ENCODE measurements around the gene PPP1R13B.
"Not testable (repeated sequence)": the region's sequence is repeated elsewhere in the genome, so short reads cannot be mapped to it uniquely, and the experiment has no call there.

PPP1R13B gene

DNA sequence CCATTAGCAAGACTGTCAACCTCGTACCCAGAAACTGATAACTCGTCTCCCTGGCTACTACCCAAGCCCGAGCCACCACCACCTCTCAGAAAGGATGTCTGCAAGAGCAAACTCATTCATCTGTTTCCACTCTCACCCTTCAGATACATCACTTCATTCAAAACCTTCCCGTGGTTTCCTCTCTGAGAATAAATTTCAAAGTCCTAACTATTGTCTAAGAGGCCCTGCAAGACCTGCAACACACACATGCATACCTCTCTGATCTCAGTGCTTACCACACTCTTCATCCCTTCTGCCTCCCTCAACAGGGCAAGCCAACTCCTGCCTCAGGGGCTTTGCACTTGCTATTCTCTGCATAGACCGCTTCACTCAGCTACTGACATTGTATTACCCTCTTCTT, 40.6 kb downstream of the PPP1R13B start:
- DNase-seq (ENCODE audit: low read depth), result no peak
- no peak for TF ChIP-seq CTCF (IDR thresholded peaks at IDR 0.05; ENCODE audit: control insufficient read depth, extremely low read depth, insufficient read depth)
- H3K4me3 ChIP-seq (ENCODE audit: low read depth, low read length), result no peak overlapping the region

GRCh38 chr14:103805708-103806107, 41.7 kb downstream of the PPP1R13B start:
- DNase-seq (ENCODE audit: low read depth), result no peak
- no peak for TF ChIP-seq CTCF (IDR thresholded peaks at IDR 0.05; ENCODE audit: control insufficient read depth, extremely low read depth, insufficient read depth)
- H3K4me3 ChIP-seq (ENCODE audit: low read depth, low read length), result no peak overlapping the region

DNA sequence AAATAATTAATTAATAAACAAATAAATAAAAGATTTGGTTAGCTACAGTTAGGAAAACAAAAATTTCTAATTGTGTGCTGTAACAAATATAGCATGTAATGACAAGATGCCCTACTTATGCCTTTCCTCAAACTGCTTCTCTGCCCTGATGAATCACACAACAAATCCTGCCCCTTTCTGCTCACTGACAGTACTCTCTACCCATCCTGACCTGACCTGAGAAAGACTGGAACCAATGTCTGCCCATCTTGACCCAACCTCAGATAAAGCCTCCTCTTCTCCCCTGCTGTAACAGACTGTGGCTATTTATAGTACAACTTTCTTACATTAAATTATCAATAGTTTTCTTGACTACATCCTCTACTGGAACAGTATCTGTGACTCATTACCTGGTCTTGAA, 43.7 kb downstream of the PPP1R13B start:
- no peak overlapping the region for H3K4me3 ChIP-seq (ENCODE audit: low read depth, low read length)
- TF ChIP-seq CTCF (IDR thresholded peaks at IDR 0.05; ENCODE audit: control insufficient read depth, extremely low read depth, insufficient read depth), result no peak
- DNase-seq (ENCODE audit: low read depth), result no peak

GRCh38 chr14:103802356-103802755, 45.0 kb downstream of the PPP1R13B start:
- DNase-seq (ENCODE audit: low read depth), result no peak
- TF ChIP-seq CTCF (IDR thresholded peaks at IDR 0.05; ENCODE audit: control insufficient read depth, extremely low read depth, insufficient read depth), result no peak
- no peak overlapping the region for H3K4me3 ChIP-seq (ENCODE audit: low read depth, low read length)

GRCh38 chr14:103801459-103801858, 45.9 kb downstream of the PPP1R13B start:
- H3K4me3 ChIP-seq (ENCODE audit: low read depth, low read length), result no peak overlapping the region
- no peak for DNase-seq (ENCODE audit: low read depth)
- TF ChIP-seq CTCF (IDR thresholded peaks at IDR 0.05; ENCODE audit: control insufficient read depth, extremely low read depth, insufficient read depth), result no peak

DNA sequence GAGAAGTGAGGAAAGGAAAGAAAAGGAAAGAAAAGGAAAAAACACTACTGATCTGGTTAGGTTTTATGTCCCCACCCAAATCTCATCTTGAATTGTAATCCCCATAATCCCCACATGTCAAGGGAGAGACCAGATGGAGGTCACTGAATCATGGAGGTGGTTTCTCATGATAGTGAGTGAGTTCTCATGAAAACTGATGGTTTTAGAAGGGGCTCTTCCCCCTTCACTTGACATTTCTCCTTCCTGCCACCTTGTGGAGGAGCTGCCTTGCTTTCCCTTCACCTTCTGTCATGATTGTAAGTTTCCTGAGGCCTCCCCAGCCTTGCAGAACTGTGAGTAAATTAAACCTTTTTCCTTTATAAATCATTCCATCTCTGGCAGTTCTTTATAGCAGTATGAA, 54.2 kb downstream of the PPP1R13B start:
- not testable (repeated sequence) for DNase-seq (ENCODE audit: low read depth)

DNA sequence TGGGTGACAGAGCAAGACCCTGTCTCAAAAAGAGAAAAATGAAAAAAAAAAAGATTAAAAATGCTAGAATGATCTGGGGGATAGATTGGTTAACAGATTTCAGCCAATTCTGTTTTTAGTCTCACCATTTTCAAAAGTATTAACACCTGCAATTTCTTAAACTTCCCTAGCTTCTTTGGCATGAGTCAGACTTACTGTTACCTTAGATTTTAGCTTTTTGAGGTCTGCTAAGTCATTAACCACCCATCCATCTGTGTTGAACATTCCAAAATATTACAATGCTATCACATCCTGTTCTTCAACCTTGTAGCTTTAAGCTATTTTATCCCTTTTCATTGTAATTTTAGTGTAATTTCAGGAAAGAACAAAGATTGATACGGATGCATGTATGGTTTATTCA, 59.3 kb downstream of the PPP1R13B start:
- DNase-seq (ENCODE audit: low read depth), result no peak
- no peak for TF ChIP-seq CTCF (IDR thresholded peaks at IDR 0.05; ENCODE audit: control insufficient read depth, extremely low read depth, insufficient read depth)
- H3K4me3 ChIP-seq (ENCODE audit: low read depth, low read length), result no peak overlapping the region

More for the DNA sequence above, 54.2 kb downstream of the PPP1R13B start:
- not testable (repeated sequence) for H3K4me3 ChIP-seq (ENCODE audit: low read depth, low read length)

GRCh38 chr14:103782376-103782775, 65.0 kb downstream of the PPP1R13B start:
- H3K4me3 ChIP-seq (ENCODE audit: low read depth, low read length), result no peak overlapping the region
- DNase-seq (ENCODE audit: low read depth), result no peak
- TF ChIP-seq CTCF (IDR thresholded peaks at IDR 0.05; ENCODE audit: control insufficient read depth, extremely low read depth, insufficient read depth), result no peak

- not testable (repeated sequence) for DNase-seq (ENCODE audit: low read depth); H3K4me3 ChIP-seq (ENCODE audit: low read depth, low read length)
Measured at GRCh38 chr14:103776319-103776718, 71.1 kb downstream of the PPP1R13B start.

Data from LNCaP clone FGC (cell line).